ENCODE data around the gene C19orf67. TPM values are rescaled to one million over a fixed set of nuclear protein-coding genes. Genes with fewer than 3 reads are reported as not detected.

C19orf67 gene
- total RNA-seq, 1 experiment from 2014 or later, result 0.28 TPM

DNA sequence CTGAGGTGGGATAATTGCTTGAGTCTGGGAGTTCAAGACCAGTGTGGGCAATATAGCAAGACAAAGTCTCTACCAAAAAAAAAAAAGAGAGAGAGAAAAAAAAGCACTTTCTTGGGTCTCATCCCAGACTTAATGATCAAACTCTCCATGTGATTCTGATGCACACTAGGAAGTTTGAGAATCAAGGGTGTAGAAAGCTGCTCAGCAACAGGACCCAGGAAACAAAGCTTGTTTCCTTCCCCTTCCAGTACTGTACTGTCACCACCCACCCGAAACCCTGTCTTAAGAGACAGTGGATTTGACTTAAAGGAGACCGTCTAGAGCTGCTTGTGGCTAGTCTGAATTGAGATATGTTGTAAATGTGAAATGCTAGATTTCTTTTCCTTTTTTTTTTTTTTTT lies 7.2 kb downstream of the C19orf67 start:
- no peak for ATAC-seq
- intact Hi-C loops (cut with micrococcal nuclease; ENCODE audit: unreplicated experiment) (loop anchor here (5.0 kb wide), 1 partner anchor 196 kb away; no protein-coding TSS in a partner anchor), in situ Hi-C loops (cut with HindIII; ENCODE audit: low pct_unique_long_range_greater_than_20kb, low sequenced_read_pairs) (no loop called here)
- no peak overlapping the region for H3K4me3 ChIP-seq (ENCODE audit: low read depth in 2 of 2, low read length in 2 of 2)
- H3K9me3 ChIP-seq (ENCODE audit: control insufficient read depth, insufficient read depth, low read depth, low read length), result no peaks in the 10 kb centered on the region
- H3K4me1 ChIP-seq (ENCODE audit: control insufficient read depth, insufficient read depth, low read length), result peaks cover 8% of the 10 kb centered on the region
- H3K27ac ChIP-seq (ENCODE audit: low read length), result no peak overlapping the region
- no peaks in the 10 kb centered on the region for H3K27me3 ChIP-seq (ENCODE audit: control insufficient read depth, insufficient read depth, low read length)
- TF ChIP-seq, protein P1, sequence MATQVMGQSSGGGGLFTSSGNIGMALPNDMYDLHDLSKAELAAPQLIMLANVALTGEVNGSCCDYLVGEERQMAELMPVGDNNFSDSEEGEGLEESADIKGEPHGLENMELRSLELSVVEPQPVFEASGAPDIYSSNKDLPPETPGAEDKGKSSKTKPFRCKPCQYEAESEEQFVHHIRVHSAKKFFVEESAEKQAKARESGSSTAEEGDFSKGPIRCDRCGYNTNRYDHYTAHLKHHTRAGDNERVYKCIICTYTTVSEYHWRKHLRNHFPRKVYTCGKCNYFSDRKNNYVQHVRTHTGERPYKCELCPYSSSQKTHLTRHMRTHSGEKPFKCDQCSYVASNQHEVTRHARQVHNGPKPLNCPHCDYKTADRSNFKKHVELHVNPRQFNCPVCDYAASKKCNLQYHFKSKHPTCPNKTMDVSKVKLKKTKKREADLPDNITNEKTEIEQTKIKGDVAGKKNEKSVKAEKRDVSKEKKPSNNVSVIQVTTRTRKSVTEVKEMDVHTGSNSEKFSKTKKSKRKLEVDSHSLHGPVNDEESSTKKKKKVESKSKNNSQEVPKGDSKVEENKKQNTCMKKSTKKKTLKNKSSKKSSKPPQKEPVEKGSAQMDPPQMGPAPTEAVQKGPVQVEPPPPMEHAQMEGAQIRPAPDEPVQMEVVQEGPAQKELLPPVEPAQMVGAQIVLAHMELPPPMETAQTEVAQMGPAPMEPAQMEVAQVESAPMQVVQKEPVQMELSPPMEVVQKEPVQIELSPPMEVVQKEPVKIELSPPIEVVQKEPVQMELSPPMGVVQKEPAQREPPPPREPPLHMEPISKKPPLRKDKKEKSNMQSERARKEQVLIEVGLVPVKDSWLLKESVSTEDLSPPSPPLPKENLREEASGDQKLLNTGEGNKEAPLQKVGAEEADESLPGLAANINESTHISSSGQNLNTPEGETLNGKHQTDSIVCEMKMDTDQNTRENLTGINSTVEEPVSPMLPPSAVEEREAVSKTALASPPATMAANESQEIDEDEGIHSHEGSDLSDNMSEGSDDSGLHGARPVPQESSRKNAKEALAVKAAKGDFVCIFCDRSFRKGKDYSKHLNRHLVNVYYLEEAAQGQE (IDR thresholded peaks at IDR 0.05; ENCODE audit: insufficient read depth in 1 of 2, low read depth in 2 of 2, low read length in 1 of 2), result no peak
- TF ChIP-seq, protein P2, sequence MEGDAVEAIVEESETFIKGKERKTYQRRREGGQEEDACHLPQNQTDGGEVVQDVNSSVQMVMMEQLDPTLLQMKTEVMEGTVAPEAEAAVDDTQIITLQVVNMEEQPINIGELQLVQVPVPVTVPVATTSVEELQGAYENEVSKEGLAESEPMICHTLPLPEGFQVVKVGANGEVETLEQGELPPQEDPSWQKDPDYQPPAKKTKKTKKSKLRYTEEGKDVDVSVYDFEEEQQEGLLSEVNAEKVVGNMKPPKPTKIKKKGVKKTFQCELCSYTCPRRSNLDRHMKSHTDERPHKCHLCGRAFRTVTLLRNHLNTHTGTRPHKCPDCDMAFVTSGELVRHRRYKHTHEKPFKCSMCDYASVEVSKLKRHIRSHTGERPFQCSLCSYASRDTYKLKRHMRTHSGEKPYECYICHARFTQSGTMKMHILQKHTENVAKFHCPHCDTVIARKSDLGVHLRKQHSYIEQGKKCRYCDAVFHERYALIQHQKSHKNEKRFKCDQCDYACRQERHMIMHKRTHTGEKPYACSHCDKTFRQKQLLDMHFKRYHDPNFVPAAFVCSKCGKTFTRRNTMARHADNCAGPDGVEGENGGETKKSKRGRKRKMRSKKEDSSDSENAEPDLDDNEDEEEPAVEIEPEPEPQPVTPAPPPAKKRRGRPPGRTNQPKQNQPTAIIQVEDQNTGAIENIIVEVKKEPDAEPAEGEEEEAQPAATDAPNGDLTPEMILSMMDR (IDR thresholded peaks at IDR 0.05), result no peak
- TF ChIP-seq POLR2AphosphoS5 (IDR thresholded peaks at IDR 0.05; ENCODE audit: low read depth, low read length) (no peak), TCF7L2 (IDR thresholded peaks at IDR 0.05; ENCODE audit: low read depth, low read length) (no peak), SIN3A (IDR thresholded peaks at IDR 0.05; ENCODE audit: borderline replicate concordance, insufficient read depth, low read depth, low read length) (no peak)
- H3K36me3 ChIP-seq (ENCODE audit: control insufficient read depth, insufficient read depth, low read length), result no peaks in the 10 kb centered on the region; the same call in 1 of the 2 replicates
- ChIA-PET POLR2A (interaction anchor here (0.7 kb wide), 1 partner anchor 201 kb away, joined by 5 read pairs; no protein-coding TSS in a partner anchor), CTCF (no interaction called here)
- DNase-seq (ENCODE audit: low read depth, low spot score), result no peak
- BruUV-seq (replicated peaks), result no TSS peak

DNA sequence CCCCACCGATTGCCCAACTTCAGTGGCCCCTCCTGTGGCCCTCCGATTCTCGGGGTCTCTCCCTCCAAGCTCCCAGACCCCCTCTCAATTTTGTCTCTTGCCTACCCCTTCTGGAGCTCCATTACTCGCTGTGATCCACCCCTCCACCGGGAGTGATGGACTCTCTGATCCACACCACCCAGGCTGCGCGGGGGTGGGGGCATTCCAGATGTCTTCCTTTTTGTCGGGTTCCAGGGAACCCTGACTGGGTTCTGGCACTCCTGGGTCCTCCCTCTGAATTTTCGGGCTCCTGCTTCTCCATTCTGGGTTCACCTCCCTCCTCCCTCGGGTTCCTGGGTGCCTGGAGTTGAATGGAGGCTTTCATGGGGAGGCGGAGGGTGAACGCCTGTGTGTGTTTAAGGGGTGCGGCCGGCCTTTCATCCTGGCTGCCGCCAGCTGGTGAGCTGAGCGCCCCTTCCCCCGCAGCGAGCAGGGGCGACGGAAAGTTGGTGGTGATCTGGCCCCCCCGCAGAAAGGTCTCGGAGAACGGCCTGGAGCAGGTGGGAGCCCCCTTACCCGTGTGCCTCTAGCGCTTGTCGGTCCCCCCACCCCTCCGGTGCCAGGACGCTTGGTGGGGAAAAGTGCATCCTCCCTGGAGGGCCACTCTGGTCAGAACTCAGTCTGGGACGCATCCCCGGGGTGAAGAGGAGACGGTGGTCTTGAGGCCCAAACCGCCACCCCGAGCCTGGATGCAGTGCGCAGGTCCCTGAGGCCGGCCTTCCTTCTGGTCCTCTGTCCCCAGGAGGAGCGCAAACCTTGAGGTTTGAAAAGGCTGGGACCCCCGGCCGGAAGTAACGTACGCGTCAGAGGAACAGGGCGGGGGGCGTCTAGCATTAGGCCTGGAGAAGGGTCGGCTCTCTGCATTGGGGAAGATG lies 11.4 kb downstream of the C19orf67 start:
- H3K36me3 ChIP-seq (ENCODE audit: control insufficient read depth, insufficient read depth, low read length), result no peaks in the 10 kb centered on the region; the same call in 1 of the 2 replicates
- intact Hi-C loops (cut with micrococcal nuclease; ENCODE audit: unreplicated experiment), result no loop called here
- DNase-seq (ENCODE audit: low read depth, low spot score), result no peak
- H3K27me3 ChIP-seq (ENCODE audit: control insufficient read depth, insufficient read depth, low read length), result no peaks in the 10 kb centered on the region
- POLR2A ChIA-PET, result no interaction called here
- no peak for TF ChIP-seq SIN3A (IDR thresholded peaks at IDR 0.05; ENCODE audit: borderline replicate concordance, insufficient read depth, low read depth, low read length)
- peak; percentile 41; the same call in 1 of the 2 replicates for TF ChIP-seq TCF7L2 (IDR thresholded peaks at IDR 0.05; ENCODE audit: low read depth, low read length)
- H3K4me3 ChIP-seq (ENCODE audit: low read depth in 2 of 2, low read length in 2 of 2), result peak overlapping the region; percentile 59 to 84
- in situ Hi-C loops (cut with HindIII; ENCODE audit: low pct_unique_long_range_greater_than_20kb, low sequenced_read_pairs), result no loop called here
- H3K27ac ChIP-seq (ENCODE audit: low read length), result peak overlapping the region; percentile 81
- peak; percentile 44 for ATAC-seq
- CTCF ChIA-PET, result interaction anchor here (1.5 kb wide), 1 partner anchor 194 kb away, joined by 6 read pairs; no protein-coding TSS in a partner anchor
- peaks cover 2% of the 10 kb centered on the region; the same call in 1 of the 2 replicates for H3K4me1 ChIP-seq (ENCODE audit: control insufficient read depth, insufficient read depth, low read length)
- BruUV-seq (replicated peaks), result no TSS peak
- H3K9me3 ChIP-seq (ENCODE audit: control insufficient read depth, insufficient read depth, low read depth, low read length), result no peaks in the 10 kb centered on the region

Data from Panc1 (cell line).